ENCODE results near the gene DHX29. TPM values are rescaled to one million over a fixed set of nuclear protein-coding genes. Genes with fewer than 3 reads are reported as not detected.
A peak's percentile ranks its signal among the peaks of the same experiment; 100 is the strongest.

DHX29 gene
- total RNA-seq, 1 experiment from 2014 or later, result 16.5 TPM

DNA sequence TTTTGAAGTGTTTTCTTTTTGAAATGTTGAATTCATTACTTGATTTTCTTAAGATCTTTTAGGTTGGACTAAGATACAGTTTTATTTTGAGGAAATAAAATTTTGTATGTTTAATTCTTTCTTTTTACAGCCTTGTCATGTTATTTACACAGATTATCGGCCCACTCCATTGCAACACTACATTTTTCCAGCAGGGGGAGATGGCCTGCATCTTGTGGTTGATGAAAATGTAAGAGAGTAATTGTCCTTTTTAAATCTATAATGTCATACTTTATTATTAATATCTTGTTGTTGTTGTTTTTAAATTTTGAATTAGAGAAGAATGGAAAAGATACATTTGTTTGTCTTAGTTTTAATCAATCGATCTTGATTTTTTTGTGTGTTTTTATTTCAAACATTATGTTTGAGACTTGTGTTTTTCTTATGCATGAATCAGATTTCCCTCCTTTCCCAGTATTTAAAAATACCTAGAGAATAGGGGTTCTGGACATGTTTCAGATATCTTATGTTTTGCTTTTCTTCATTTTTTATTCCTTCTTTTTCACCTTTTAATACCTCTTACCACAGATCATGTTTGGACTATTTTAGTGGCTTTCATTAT, 37.0 kb upstream of the DHX29 start:
- Histone ChIP-seq H3K27ac (0 out of 2 replicates have a peak overlapping the region, but pooled peaks have one; percentile 1), H3K36me3 (ENCODE audit: low read depth) (peaks cover 26% of the 10 kb centered on the region), H3K9me2 (ENCODE audit: insufficient read depth) (no peaks in the 10 kb centered on the region), H3K27me3 (ENCODE audit: insufficient read depth, low read depth) (no peaks in the 10 kb centered on the region), H3K9me3 (ENCODE audit: insufficient read depth, low read depth) (no peaks in the 10 kb centered on the region), H4K20me1 (ENCODE audit: insufficient read depth) (no peaks in the 10 kb centered on the region; the same call in 1 of the 2 replicates), H3K4me3 (no peak overlapping the region), H3K79me2 (ENCODE audit: low read depth) (no peaks in the 10 kb centered on the region), H3F3A (ENCODE audit: insufficient read depth, low read depth) (peaks cover 7% of the 10 kb centered on the region; the same call in 1 of the 2 replicates), H3K4me1 (replicated peaks; ENCODE audit: insufficient read depth) (no peaks in the 10 kb centered on the region), H2AFZ (no peak overlapping the region), H3K4me2 (no peak overlapping the region)
- intact Hi-C loops (cut with micrococcal nuclease; ENCODE audit: unreplicated experiment), result loop anchor here (1.0 kb wide), 1 partner anchor 350 kb away; no protein-coding TSS in a partner anchor
- ChIA-PET CTCF (interaction anchor here (0.7 kb wide), 1 partner anchor 60 kb away, joined by 3 read pairs; no protein-coding TSS in a partner anchor), POLR2A (ENCODE audit: unreplicated experiment) (no interaction called here)
- no TSS peak for BruUV-seq (replicated peaks)
- TF ChIP-seq, protein P1, sequence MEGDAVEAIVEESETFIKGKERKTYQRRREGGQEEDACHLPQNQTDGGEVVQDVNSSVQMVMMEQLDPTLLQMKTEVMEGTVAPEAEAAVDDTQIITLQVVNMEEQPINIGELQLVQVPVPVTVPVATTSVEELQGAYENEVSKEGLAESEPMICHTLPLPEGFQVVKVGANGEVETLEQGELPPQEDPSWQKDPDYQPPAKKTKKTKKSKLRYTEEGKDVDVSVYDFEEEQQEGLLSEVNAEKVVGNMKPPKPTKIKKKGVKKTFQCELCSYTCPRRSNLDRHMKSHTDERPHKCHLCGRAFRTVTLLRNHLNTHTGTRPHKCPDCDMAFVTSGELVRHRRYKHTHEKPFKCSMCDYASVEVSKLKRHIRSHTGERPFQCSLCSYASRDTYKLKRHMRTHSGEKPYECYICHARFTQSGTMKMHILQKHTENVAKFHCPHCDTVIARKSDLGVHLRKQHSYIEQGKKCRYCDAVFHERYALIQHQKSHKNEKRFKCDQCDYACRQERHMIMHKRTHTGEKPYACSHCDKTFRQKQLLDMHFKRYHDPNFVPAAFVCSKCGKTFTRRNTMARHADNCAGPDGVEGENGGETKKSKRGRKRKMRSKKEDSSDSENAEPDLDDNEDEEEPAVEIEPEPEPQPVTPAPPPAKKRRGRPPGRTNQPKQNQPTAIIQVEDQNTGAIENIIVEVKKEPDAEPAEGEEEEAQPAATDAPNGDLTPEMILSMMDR (conservative IDR thresholded peaks at IDR 0.05), result peak; percentile 90
- TF ChIP-seq EZH2 (IDR thresholded peaks at IDR 0.05; ENCODE audit: low read depth), result no peak
- DNase-seq, result peak; percentile 45 to 51

DNA sequence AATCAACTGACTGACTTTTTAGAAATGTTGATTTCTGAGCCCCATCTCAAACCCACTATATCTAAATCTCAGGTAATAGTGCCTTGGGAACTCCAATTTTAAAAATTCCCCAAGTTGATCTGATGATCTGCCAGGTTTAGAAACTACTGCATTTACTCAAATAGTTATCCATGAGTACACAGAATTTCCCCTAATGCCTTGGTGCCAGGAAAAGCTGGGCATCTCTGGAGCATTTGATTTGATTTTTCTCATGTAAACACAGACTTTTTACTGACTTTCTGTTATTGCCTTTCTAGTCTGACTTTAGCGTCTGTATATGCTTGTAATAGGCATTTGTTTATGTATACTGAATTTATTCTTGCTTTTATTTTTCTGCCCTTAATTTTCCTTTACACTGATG, 36.1 kb upstream of the DHX29 start:
- BruUV-seq (replicated peaks), result no TSS peak
- no peaks in the 10 kb centered on the region for H3K27me3 ChIP-seq (ENCODE audit: insufficient read depth, low read depth)
- 0 out of 2 replicates have a peak, but pooled peaks cover 3% of the 10 kb centered on the region for H3K79me2 ChIP-seq (ENCODE audit: low read depth)
- intact Hi-C loops (cut with micrococcal nuclease; ENCODE audit: unreplicated experiment), result loop anchor here (1.0 kb wide), 1 partner anchor 351 kb away; no protein-coding TSS in a partner anchor
- H3K9me3 ChIP-seq (ENCODE audit: insufficient read depth, low read depth), result no peaks in the 10 kb centered on the region
- H2AFZ ChIP-seq, result no peak overlapping the region
- no peaks in the 10 kb centered on the region for H3K9me2 ChIP-seq (ENCODE audit: insufficient read depth)
- TF ChIP-seq EZH2 (IDR thresholded peaks at IDR 0.05; ENCODE audit: low read depth), result no peak
- TF ChIP-seq, protein P1 (conservative IDR thresholded peaks at IDR 0.05), result no peak
- H3K4me1 ChIP-seq (replicated peaks; ENCODE audit: insufficient read depth), result no peaks in the 10 kb centered on the region
- no peaks in the 10 kb centered on the region; the same call in none of the 2 replicates for H4K20me1 ChIP-seq (ENCODE audit: insufficient read depth)
- peaks cover 7% of the 10 kb centered on the region; the same call in 1 of the 2 replicates for H3F3A ChIP-seq (ENCODE audit: insufficient read depth, low read depth)
- no peak overlapping the region for H3K4me2 ChIP-seq
- H3K36me3 ChIP-seq (ENCODE audit: low read depth), result peaks cover 24% of the 10 kb centered on the region
- CTCF ChIA-PET, result interaction anchor here (0.7 kb wide), 1 partner anchor 61 kb away, joined by 3 read pairs; no protein-coding TSS in a partner anchor
- POLR2A ChIA-PET (ENCODE audit: unreplicated experiment), result no interaction called here
- DNase-seq, result no peak
- no peak overlapping the region for H3K4me3 ChIP-seq
- H3K27ac ChIP-seq, result peak overlapping the region; percentile 1; the same call in 1 of the 2 replicates

DNA sequence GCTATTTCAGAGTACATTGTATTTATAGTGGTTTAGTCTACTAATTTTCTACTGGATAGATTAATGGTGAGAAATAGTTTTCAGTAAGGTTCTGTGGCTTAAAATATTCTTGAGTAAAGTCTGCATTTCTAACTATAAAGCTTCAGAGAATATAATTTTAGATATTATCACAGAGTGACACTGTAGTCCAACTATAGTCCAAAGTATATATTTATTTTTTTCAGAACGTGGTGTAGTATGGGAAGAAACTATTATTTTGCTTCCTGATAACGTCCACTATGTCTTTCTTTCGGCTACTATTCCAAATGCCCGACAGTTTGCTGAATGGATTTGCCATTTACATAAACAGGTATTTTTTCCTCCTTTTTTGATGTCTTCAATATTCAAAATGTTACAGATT, 35.6 kb upstream of the DHX29 start:
- Histone ChIP-seq H3K4me1 (replicated peaks; ENCODE audit: insufficient read depth) (no peaks in the 10 kb centered on the region), H3K4me2 (no peak overlapping the region), H3K27me3 (ENCODE audit: insufficient read depth, low read depth) (no peaks in the 10 kb centered on the region), H3F3A (ENCODE audit: insufficient read depth, low read depth) (peaks cover 7% of the 10 kb centered on the region; the same call in 1 of the 2 replicates), H3K79me2 (ENCODE audit: low read depth) (0 out of 2 replicates have a peak, but pooled peaks cover 8% of the 10 kb centered on the region), H4K20me1 (ENCODE audit: insufficient read depth) (no peaks in the 10 kb centered on the region; the same call in none of the 2 replicates), H3K4me3 (no peak overlapping the region), H3K27ac (peak overlapping the region; percentile 1; the same call in 1 of the 2 replicates), H3K36me3 (ENCODE audit: low read depth) (peaks cover 20% of the 10 kb centered on the region), H3K9me2 (ENCODE audit: insufficient read depth) (no peaks in the 10 kb centered on the region), H3K9me3 (ENCODE audit: insufficient read depth, low read depth) (no peaks in the 10 kb centered on the region), H2AFZ (no peak overlapping the region)
- BruUV-seq (replicated peaks), result no TSS peak
- ChIA-PET CTCF (interaction anchor here (1.0 kb wide), 1 partner anchor 609 kb away, joined by 3 read pairs; no protein-coding TSS in a partner anchor), POLR2A (ENCODE audit: unreplicated experiment) (no interaction called here)
- no peak for DNase-seq
- TF ChIP-seq, protein P1 (conservative IDR thresholded peaks at IDR 0.05), result no peak
- no peak for TF ChIP-seq EZH2 (IDR thresholded peaks at IDR 0.05; ENCODE audit: low read depth)
- intact Hi-C loops (cut with micrococcal nuclease; ENCODE audit: unreplicated experiment), result no loop called here

Data from PC-9 (cell line).